ENCODE results near the gene OCA2.

Gene OCA2

DNA sequence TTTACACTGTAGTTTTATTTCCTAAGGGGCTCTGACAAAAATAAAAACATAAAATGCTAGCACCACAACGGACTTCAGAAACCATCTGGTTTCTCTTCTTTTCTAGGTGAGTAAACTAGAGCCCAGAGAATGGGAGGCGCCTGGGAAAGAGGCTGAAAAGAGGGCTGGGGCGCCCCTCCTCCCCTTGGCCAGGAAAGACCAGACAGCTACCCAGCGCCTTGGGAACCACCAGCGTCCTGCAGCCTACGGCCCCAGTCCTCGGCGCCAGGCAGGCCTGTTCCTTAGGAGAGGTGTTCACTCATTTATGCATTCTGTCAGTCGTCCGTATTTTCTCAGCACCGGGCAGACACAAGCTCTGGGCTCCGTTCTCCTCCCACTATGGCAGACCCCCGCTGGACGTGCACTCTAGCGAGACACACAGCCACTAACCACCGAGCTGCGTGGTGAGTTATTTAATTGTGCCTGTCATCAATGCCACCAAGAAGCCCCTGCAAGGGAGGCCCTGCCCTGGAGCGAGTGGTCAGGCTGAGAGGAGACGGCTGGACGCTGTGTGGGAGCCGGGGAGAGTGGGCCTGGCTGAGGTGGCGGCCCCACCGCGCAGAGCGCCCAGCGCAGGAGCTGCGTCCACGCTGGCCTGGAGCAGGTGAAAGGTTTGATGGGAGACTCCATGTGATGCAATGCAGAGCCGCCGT, 294.4 kb downstream of the OCA2 start:
- Histone ChIP-seq H3K4me3 (ENCODE audit: low read length) (no peak overlapping the region), H3K27me3 (ENCODE audit: control insufficient read depth, insufficient read depth, low read length) (no peaks in the 10 kb centered on the region), H3K27ac (ENCODE audit: low read length) (no peak overlapping the region), H3K4me1 (ENCODE audit: control insufficient read depth, insufficient read depth, low read length) (no peaks in the 10 kb centered on the region), H3K9me3 (ENCODE audit: control insufficient read depth, insufficient read depth, low read length) (peaks cover 6% of the 10 kb centered on the region; the same call in 1 of the 2 replicates), H3K36me3 (ENCODE audit: control insufficient read depth, insufficient read depth, low read length) (no peaks in the 10 kb centered on the region)
- WGBS (ENCODE audit: insufficient coverage, insufficient read length), result no CpG with 5 or more reads among the region's 30 CpGs
- DNase-seq (ENCODE audit: low read depth, low spot score), result no peak

DNA sequence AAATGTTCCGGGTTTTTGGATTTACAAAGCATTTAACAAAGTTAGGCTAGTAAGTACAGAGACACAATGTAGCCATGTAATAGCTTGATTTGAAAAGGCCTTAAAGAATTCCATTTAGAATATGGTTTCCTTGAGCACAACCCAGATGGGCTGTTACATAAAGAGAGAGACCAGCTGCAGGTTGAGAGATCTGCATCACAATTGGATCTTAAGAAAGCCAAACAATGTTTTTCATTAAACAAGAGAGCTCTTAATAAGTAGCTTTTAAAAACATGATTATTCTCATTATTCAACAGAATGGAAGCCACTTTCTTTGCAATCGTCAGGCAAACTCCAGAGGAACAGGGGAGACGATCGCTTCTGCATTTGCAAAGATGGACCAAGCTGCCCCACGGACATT, 300.3 kb downstream of the OCA2 start:
- no peaks in the 10 kb centered on the region for H3K4me1 ChIP-seq (ENCODE audit: control insufficient read depth, insufficient read depth, low read length)
- H3K27ac ChIP-seq (ENCODE audit: low read length), result no peak overlapping the region
- H3K27me3 ChIP-seq (ENCODE audit: control insufficient read depth, insufficient read depth, low read length), result no peaks in the 10 kb centered on the region
- WGBS (ENCODE audit: insufficient coverage, insufficient read length), result no CpG with 5 or more reads among the region's 5 CpGs
- no peak for DNase-seq (ENCODE audit: low read depth, low spot score)
- H3K36me3 ChIP-seq (ENCODE audit: control insufficient read depth, insufficient read depth, low read length), result no peaks in the 10 kb centered on the region
- no peaks in the 10 kb centered on the region for H3K9me3 ChIP-seq (ENCODE audit: control insufficient read depth, insufficient read depth, low read length)
- no peak overlapping the region for H3K4me3 ChIP-seq (ENCODE audit: low read length)

DNA sequence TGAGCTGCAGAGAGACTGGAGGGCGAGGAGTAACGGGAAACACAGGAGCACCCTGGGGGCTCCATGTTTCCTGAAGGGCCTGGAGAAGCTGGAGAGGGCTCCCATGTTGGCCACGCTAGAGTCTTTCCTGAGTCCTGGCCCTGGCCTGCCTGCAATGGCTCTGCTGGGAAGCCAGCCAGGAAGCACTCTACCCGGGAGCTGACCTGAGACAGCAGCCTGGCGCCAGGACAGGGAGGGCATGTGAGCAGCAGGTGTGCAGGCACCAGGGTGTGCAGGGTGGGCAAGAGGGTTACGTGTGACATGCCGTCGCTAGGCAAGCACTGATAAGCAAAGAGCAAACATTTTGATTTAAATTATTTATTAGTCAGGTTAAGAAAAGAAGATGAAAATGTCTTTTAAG, 301.4 kb downstream of the OCA2 start:
- H3K4me1 ChIP-seq (ENCODE audit: control insufficient read depth, insufficient read depth, low read length), result no peaks in the 10 kb centered on the region
- no peaks in the 10 kb centered on the region for H3K9me3 ChIP-seq (ENCODE audit: control insufficient read depth, insufficient read depth, low read length)
- no peak for DNase-seq (ENCODE audit: low read depth, low spot score)
- WGBS (ENCODE audit: insufficient coverage, insufficient read length), result no CpG with 5 or more reads among the region's 8 CpGs
- no peaks in the 10 kb centered on the region for H3K27me3 ChIP-seq (ENCODE audit: control insufficient read depth, insufficient read depth, low read length)
- H3K4me3 ChIP-seq (ENCODE audit: low read length), result no peak overlapping the region
- H3K27ac ChIP-seq (ENCODE audit: low read length), result no peak overlapping the region
- no peaks in the 10 kb centered on the region for H3K36me3 ChIP-seq (ENCODE audit: control insufficient read depth, insufficient read depth, low read length)

DNA sequence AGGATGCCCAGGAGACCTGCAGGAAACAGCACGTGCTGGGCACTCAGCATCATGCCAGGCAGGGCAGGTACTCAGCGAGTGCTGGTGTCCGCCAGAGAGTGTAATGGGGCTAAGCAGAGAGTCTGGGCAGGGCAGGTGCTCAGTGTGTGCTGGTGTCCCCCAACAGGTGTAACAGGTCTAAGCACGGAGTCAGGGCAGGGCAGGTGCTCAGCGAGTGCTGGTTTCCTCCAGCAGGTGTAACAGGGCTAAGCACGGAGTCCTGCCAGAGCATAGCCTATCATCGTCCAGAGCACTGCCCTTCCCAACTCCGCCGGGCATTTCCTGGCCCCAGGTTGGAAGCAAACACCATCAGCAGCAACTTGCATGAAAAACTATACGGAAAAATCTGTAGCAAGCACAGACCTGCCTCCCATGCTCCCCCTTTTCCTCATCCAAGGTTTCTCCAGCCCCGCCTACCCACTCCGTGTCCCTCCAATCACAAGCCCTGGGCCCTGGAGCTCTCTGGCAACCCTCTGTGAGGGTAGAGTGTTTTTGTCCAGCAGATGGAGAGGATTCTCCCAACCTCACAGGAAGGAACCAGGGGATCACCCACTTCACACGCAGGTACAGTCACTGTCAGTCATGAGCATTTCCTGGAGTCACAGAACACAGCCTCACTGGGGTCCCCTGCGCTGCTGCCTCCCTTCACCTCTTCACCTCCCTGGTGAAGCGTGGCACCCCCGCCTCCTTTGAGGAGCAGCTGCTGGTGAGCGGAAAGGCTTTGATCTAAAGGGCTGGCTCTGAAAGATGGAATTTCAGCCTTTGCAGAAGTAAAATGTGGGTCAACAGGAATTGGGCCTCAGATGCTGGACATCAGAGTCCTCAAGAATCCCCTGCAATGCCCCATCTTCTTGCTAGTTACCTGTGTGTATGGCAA, 302.5 kb downstream of the OCA2 start:
- Histone ChIP-seq H3K27me3 (ENCODE audit: control insufficient read depth, insufficient read depth, low read length) (no peaks in the 10 kb centered on the region), H3K4me1 (ENCODE audit: control insufficient read depth, insufficient read depth, low read length) (no peaks in the 10 kb centered on the region), H3K9me3 (ENCODE audit: control insufficient read depth, insufficient read depth, low read length) (no peaks in the 10 kb centered on the region), H3K36me3 (ENCODE audit: control insufficient read depth, insufficient read depth, low read length) (no peaks in the 10 kb centered on the region), H3K27ac (ENCODE audit: low read length) (no peak overlapping the region), H3K4me3 (ENCODE audit: low read length) (no peak overlapping the region)
- WGBS (ENCODE audit: insufficient coverage, insufficient read length), result no CpG with 5 or more reads among the region's 17 CpGs
- DNase-seq (ENCODE audit: low read depth, low spot score), result no peak

DNA sequence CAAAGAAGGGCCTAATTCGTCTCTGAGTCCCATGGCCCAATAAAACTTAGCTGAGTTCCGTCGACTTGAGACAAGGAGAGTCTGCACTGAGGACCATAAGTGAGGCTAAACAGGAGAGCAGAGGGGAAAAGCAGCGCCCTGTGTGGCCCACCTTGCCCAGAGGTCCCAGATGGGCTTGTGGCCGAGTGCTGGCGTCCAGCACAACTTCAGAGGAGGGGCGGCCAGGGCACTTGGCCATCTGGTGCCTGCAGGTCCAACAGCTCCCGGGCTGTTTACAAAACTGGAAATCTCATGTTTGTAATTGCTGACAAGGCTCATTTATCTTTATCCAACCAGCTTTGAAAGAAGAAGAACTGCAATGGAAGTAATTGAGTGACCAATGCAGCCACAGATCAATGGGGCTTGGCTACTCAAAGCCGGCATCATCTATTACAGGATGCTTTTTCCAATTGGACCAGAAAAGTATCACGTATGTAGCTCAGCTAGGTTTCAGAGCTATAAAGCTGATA, 306.3 kb downstream of the OCA2 start:
- H3K27me3 ChIP-seq (ENCODE audit: control insufficient read depth, insufficient read depth, low read length), result no peaks in the 10 kb centered on the region
- WGBS (ENCODE audit: insufficient coverage, insufficient read length), result no CpG with 5 or more reads among the region's 10 CpGs
- no peak for DNase-seq (ENCODE audit: low read depth, low spot score)

DNA sequence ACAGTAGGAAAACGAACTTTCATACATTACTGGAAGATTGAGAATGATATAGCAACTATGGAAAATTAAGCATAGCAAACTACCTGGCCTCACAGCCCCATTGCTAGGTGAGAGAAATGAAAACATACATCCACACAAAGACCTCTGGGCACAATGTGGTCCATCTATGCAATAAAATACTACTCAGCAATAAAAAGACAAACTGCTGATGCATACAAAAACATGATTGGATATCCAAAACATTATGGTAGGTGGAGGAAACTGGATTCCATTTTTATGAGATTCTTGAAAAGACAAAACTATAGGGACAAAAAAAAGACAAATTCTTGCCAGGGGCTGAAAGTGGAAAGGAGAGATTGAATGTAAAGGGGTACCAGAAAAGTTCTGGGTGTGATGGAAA, 308.8 kb downstream of the OCA2 start:
- H3K27me3 ChIP-seq (ENCODE audit: control insufficient read depth, insufficient read depth, low read length), result no peaks in the 10 kb centered on the region
- no peaks in the 10 kb centered on the region for H3K36me3 ChIP-seq (ENCODE audit: control insufficient read depth, insufficient read depth, low read length)
- WGBS (ENCODE audit: insufficient coverage, insufficient read length), result no CpG with 5 or more reads among the region's 1 CpG
- H3K4me1 ChIP-seq (ENCODE audit: control insufficient read depth, insufficient read depth, low read length), result no peaks in the 10 kb centered on the region
- no peak overlapping the region for H3K27ac ChIP-seq (ENCODE audit: low read length)
- no peak overlapping the region for H3K4me3 ChIP-seq (ENCODE audit: low read length)
- no peaks in the 10 kb centered on the region for H3K9me3 ChIP-seq (ENCODE audit: control insufficient read depth, insufficient read depth, low read length)
- DNase-seq (ENCODE audit: low read depth, low spot score), result no peak

More for the DNA sequence above, 306.3 kb downstream of the OCA2 start:
- Histone ChIP-seq H3K4me3 (ENCODE audit: low read length) (no peak overlapping the region), H3K9me3 (ENCODE audit: control insufficient read depth, insufficient read depth, low read length) (no peaks in the 10 kb centered on the region), H3K36me3 (ENCODE audit: control insufficient read depth, insufficient read depth, low read length) (no peaks in the 10 kb centered on the region), H3K4me1 (ENCODE audit: control insufficient read depth, insufficient read depth, low read length) (no peaks in the 10 kb centered on the region), H3K27ac (ENCODE audit: low read length) (no peak overlapping the region)

DNA sequence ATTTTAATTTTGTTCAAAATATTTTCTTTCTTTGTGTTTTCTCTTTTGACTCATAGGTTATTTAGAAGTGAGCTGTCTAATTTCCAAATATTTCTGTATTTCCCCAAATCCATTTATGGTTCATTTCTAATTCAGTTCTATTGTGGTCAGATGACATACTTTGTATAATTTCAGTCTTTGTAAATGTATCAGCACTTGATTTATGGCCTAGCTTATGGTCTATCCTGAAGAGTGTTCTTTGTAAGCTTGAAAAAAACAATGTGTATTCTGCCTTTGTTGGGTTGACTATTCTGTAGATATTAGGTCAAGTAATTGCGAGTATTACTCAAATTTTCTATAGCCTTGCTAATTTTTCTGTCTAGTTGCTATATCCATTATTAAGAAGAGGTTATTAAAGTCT, 311.2 kb downstream of the OCA2 start:
- H3K36me3 ChIP-seq (ENCODE audit: control insufficient read depth, insufficient read depth, low read length), result no peaks in the 10 kb centered on the region
- peaks cover 1% of the 10 kb centered on the region; the same call in 1 of the 2 replicates for H3K9me3 ChIP-seq (ENCODE audit: control insufficient read depth, insufficient read depth, low read length)
- no peak overlapping the region for H3K4me3 ChIP-seq (ENCODE audit: low read length)
- no peaks in the 10 kb centered on the region for H3K4me1 ChIP-seq (ENCODE audit: control insufficient read depth, insufficient read depth, low read length)
- H3K27ac ChIP-seq (ENCODE audit: low read length), result no peak overlapping the region
- no CpG with 5 or more reads among the region's 1 CpG for WGBS (ENCODE audit: insufficient coverage, insufficient read length)
- no peaks in the 10 kb centered on the region for H3K27me3 ChIP-seq (ENCODE audit: control insufficient read depth, insufficient read depth, low read length)
- DNase-seq (ENCODE audit: low read depth, low spot score), result no peak

DNA sequence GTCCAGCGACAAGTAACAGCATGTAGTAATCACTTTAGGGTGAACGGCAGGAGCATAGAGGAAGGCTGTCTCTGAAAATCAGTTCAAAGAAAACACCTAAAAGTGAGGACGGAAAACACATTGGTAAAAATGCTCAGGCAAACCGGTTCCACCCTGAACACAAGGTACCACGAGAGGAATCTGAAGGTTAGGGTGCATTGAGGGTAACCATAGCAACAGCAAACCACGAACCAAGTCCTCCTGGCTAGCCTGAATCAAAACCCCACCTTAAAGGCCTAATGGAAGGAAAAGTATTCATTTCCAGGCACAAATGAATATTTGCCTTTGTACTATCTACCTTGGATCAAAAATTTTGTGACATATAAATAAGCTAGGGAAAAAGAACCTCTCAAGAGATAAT, 315.0 kb downstream of the OCA2 start:
- H3K4me1 ChIP-seq (ENCODE audit: control insufficient read depth, insufficient read depth, low read length), result no peaks in the 10 kb centered on the region
- no peak for DNase-seq (ENCODE audit: low read depth, low spot score)
- H3K27ac ChIP-seq (ENCODE audit: low read length), result no peak overlapping the region
- no peaks in the 10 kb centered on the region for H3K36me3 ChIP-seq (ENCODE audit: control insufficient read depth, insufficient read depth, low read length)
- H3K27me3 ChIP-seq (ENCODE audit: control insufficient read depth, insufficient read depth, low read length), result no peaks in the 10 kb centered on the region
- no peak overlapping the region for H3K4me3 ChIP-seq (ENCODE audit: low read length)
- H3K9me3 ChIP-seq (ENCODE audit: control insufficient read depth, insufficient read depth, low read length), result peaks cover 4% of the 10 kb centered on the region; the same call in 1 of the 2 replicates
- no CpG with 5 or more reads among the region's 6 CpGs for WGBS (ENCODE audit: insufficient coverage, insufficient read length)

DNA sequence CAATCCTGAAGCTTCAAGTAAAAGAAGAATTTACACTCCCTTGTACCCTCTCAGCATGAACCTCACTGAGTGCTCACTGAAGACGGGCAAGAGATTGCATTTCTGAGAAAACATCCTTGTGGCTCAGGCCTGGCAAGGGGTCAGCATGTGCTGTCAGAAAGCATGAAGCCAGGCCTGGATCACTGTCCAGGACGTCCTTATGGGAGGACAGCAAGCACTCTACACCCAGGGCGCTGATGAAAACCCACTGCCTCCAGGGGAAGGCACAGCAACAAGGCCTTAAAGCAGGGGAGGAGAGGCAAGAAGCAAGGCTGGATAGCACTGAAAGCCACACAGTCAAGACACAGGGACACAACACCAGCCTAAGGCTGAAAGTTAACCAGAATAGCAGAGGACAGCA, 315.4 kb downstream of the OCA2 start:
- WGBS (ENCODE audit: insufficient coverage, insufficient read length), result no CpG with 5 or more reads among the region's 3 CpGs
- H3K4me1 ChIP-seq (ENCODE audit: control insufficient read depth, insufficient read depth, low read length), result no peaks in the 10 kb centered on the region
- no peak overlapping the region for H3K27ac ChIP-seq (ENCODE audit: low read length)
- H3K4me3 ChIP-seq (ENCODE audit: low read length), result no peak overlapping the region
- no peak for DNase-seq (ENCODE audit: low read depth, low spot score)
- peaks cover 4% of the 10 kb centered on the region; the same call in 1 of the 2 replicates for H3K9me3 ChIP-seq (ENCODE audit: control insufficient read depth, insufficient read depth, low read length)
- no peaks in the 10 kb centered on the region for H3K27me3 ChIP-seq (ENCODE audit: control insufficient read depth, insufficient read depth, low read length)
- no peaks in the 10 kb centered on the region for H3K36me3 ChIP-seq (ENCODE audit: control insufficient read depth, insufficient read depth, low read length)

DNA sequence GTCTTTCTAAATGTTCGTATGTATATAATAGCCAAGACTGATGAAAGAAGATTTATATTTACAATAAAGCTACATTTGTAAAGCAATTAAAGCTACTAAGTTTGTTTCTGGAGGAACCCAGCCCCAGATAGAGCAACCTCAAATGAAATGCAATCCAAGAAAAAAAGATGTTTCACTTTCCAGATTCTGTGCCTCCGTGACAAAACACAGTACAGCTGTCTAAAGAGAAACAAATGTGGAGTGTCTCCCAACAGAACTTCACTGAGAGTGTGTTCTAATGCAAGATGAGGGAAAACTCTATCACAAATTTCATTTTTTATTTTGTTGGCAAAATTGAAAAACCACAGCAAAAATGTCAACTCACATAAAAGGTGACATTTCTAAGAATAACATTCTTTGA, 317.0 kb downstream of the OCA2 start:
- whole genome bisulfite sequencing (ENCODE audit: insufficient coverage, insufficient read length), result no CpG with 5 or more reads among the region's 2 CpGs
- no peak overlapping the region for H3K27ac ChIP-seq (ENCODE audit: low read length)
- no peak for DNase-seq (ENCODE audit: low read depth, low spot score)
- H3K4me3 ChIP-seq (ENCODE audit: low read length), result no peak overlapping the region
- H3K4me1 ChIP-seq (ENCODE audit: control insufficient read depth, insufficient read depth, low read length), result no peaks in the 10 kb centered on the region
- H3K36me3 ChIP-seq (ENCODE audit: control insufficient read depth, insufficient read depth, low read length), result no peaks in the 10 kb centered on the region
- peaks cover 6% of the 10 kb centered on the region for H3K9me3 ChIP-seq (ENCODE audit: control insufficient read depth, insufficient read depth, low read length)
- no peaks in the 10 kb centered on the region for H3K27me3 ChIP-seq (ENCODE audit: control insufficient read depth, insufficient read depth, low read length)
